Lower leg skin (tissue), 3 donors: ENCODE results near the gene YJEFN3.

Source experiments
- POLR2A ChIP-seq, 2 donors: fragments of 450-650 bp; IDR thresholded peaks; one replicate each; pipeline ENCODE4 v1.6.1; 2016 to 2017; ENCODE audit warnings: antibody characterized with exemption in 2 of 2, mild to moderate bottlenecking in 1 of 2, moderate library complexity in 1 of 2
- TF ChIP-seq, protein P1 (sequence below), 3 donors: fragments of 450-650 bp; IDR thresholded peaks; one replicate each; pipeline ENCODE4 v1.5.1; 2016; ENCODE audit warnings: antibody characterized with exemption in 3 of 3, mild to moderate bottlenecking in 3 of 3, moderate library complexity in 2 of 3

- TF ChIP-seq, protein P1, sequence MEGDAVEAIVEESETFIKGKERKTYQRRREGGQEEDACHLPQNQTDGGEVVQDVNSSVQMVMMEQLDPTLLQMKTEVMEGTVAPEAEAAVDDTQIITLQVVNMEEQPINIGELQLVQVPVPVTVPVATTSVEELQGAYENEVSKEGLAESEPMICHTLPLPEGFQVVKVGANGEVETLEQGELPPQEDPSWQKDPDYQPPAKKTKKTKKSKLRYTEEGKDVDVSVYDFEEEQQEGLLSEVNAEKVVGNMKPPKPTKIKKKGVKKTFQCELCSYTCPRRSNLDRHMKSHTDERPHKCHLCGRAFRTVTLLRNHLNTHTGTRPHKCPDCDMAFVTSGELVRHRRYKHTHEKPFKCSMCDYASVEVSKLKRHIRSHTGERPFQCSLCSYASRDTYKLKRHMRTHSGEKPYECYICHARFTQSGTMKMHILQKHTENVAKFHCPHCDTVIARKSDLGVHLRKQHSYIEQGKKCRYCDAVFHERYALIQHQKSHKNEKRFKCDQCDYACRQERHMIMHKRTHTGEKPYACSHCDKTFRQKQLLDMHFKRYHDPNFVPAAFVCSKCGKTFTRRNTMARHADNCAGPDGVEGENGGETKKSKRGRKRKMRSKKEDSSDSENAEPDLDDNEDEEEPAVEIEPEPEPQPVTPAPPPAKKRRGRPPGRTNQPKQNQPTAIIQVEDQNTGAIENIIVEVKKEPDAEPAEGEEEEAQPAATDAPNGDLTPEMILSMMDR (IDR thresholded peaks at IDR 0.05): no peak
- TF ChIP-seq POLR2A (IDR thresholded peaks at IDR 0.05): no peak
Measured at GRCh38 chr19:19510432-19510831, 18.3 kb upstream of the YJEFN3 start.
